ENCODE results near the gene CXCL5. TPM values are rescaled to one million over a fixed set of nuclear protein-coding genes. Genes with fewer than 3 reads are reported as not detected.

Gene CXCL5
- total and polyA plus RNA-seq, 9 donors, result 0.05 to 0.34 (median 0.12) TPM; not detected in 4

DNA sequence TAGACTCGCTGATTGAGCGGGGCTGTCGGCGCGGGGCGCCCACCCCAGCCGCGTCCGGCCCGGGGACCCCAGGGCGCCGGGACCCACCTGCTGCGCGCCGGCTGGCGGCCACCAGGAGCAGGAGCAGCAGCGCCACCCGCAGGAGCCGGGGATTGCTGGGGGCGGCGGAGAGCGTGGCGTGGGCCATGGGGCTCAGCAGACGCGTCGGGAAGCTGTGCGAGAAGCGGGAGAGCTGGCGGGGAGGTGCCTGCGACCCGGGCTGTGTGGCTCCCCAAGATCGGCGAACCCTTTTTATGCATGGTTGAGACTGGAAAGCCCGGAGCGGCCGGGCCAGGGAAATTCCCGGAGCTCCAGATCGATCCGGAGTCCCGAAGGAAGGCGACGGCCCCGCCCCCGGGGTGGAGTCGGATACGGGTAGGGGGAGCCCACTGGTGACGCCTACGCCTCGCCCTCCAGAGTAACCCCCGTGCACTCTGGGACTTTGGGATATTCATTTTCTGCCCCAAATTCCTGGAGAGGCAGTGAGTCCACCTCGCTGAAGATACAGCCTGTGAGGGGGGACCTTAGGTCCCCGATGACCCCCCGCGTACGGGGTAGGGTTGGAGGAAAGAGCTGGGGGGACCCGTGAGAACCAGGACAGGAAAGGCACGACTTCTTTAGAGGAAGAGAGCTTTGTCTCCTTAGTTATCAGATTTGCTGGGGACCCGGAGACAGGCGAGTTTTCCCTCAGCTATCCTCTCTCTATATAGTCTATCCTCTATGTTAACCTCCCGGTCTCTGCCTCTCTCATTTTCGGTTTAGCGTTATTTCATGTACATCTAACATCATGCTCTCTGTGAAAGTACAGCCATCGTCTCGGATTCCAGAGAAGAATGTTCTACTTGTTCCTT is 40.2 kb upstream of the CXCL5 start, which contains the start of gene CXCL3:
Gene CXCL3, minus strand, starts transcription at position 265 of the 890 bp plus-strand sequence. Its CDS starts 78 bp downstream, at position 187.
- Histone ChIP-seq H3K4me3 (peak within 1 kb of the TSS; percentile 43), H3K27me3 (no peaks in the 10 kb centered on the region), H3K27ac (no peak within 1 kb of the TSS), H3K36me3 (no peaks in the 10 kb centered on the region), H3K4me1 (ENCODE audit: insufficient read depth) (peaks cover 2% of the 10 kb centered on the region), H3K9me3 (no peaks in the 10 kb centered on the region)
- TF ChIP-seq, protein P1, sequence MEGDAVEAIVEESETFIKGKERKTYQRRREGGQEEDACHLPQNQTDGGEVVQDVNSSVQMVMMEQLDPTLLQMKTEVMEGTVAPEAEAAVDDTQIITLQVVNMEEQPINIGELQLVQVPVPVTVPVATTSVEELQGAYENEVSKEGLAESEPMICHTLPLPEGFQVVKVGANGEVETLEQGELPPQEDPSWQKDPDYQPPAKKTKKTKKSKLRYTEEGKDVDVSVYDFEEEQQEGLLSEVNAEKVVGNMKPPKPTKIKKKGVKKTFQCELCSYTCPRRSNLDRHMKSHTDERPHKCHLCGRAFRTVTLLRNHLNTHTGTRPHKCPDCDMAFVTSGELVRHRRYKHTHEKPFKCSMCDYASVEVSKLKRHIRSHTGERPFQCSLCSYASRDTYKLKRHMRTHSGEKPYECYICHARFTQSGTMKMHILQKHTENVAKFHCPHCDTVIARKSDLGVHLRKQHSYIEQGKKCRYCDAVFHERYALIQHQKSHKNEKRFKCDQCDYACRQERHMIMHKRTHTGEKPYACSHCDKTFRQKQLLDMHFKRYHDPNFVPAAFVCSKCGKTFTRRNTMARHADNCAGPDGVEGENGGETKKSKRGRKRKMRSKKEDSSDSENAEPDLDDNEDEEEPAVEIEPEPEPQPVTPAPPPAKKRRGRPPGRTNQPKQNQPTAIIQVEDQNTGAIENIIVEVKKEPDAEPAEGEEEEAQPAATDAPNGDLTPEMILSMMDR (IDR thresholded peaks at IDR 0.05), result peak in 1 of 3 donors; percentile 44
- TF ChIP-seq EP300 (IDR thresholded peaks at IDR 0.05), result no peak
- intact Hi-C loops (cut with DNase I), result no loop called here
- DNase-seq, result peak; percentile 26 to 62 (median 51)
- 0 to 1% (median 1%) methylated on average over 43 to 58 of the region's 64 CpGs for WGBS, 3 donors

- TF ChIP-seq, protein P1 (IDR thresholded peaks at IDR 0.05), result no peak
- TF ChIP-seq POLR2A (IDR thresholded peaks at IDR 0.05), result no peak
- TF ChIP-seq EP300 (IDR thresholded peaks at IDR 0.05), result no peak
- DNase-seq, result peak in 1 of 5 donors; percentile 15
- Histone ChIP-seq H3K4me3 (peak overlapping the region; percentile 43), H3K27ac (no peak overlapping the region), H3K4me1 (ENCODE audit: insufficient read depth) (peaks cover 2% of the 10 kb centered on the region), H3K9me3 (no peaks in the 10 kb centered on the region), H3K27me3 (no peaks in the 10 kb centered on the region), H3K36me3 (no peaks in the 10 kb centered on the region)
- WGBS, 3 donors, result 4 to 5% (median 4%) methylated on average over 17 of the region's 17 CpGs
- intact Hi-C loops (cut with DNase I), result no loop called here
Observed at GRCh38 chr4:74038086-74038424, 39.6 kb upstream of the CXCL5 start.

- Histone ChIP-seq H3K27me3 (no peaks in the 10 kb centered on the region), H3K4me3 (no peak overlapping the region), H3K4me1 (ENCODE audit: insufficient read depth) (peaks cover 2% of the 10 kb centered on the region), H3K36me3 (no peaks in the 10 kb centered on the region), H3K27ac (no peak overlapping the region), H3K9me3 (no peaks in the 10 kb centered on the region)
- WGBS, 3 donors, result 51 to 62% (median 61%) methylated on average over 4 of the region's 4 CpGs
- DNase-seq, result no peak
- intact Hi-C loops (cut with DNase I), result no loop called here
- TF ChIP-seq EP300 (IDR thresholded peaks at IDR 0.05), result no peak
- TF ChIP-seq, protein P1 (IDR thresholded peaks at IDR 0.05), result no peak
- TF ChIP-seq POLR2A (IDR thresholded peaks at IDR 0.05), result no peak
Observed at GRCh38 chr4:74037076-74037955, 38.8 kb upstream of the CXCL5 start.

DNA sequence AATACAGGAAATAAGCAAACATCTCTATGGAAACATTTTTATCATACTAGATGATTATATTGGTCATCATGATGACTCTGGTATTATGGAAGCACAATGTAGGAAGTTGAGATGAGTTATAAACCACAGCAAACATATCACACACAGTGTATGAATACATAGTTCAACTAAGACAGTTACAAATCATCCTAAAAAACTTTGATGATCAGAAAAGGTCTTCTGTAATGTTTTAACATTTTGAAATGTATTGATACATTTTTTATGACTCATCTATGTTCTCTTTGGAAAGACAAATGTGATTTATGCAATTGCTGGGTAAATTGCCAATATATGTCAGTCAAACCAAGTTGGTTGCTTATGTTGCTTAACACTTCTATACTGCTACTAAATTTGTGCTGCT is 35.3 kb upstream of the CXCL5 start:
- Histone ChIP-seq H3K36me3 (no peaks in the 10 kb centered on the region), H3K4me1 (ENCODE audit: insufficient read depth) (peaks cover 2% of the 10 kb centered on the region), H3K27ac (no peak overlapping the region), H3K9me3 (no peaks in the 10 kb centered on the region), H3K4me3 (no peak overlapping the region), H3K27me3 (no peaks in the 10 kb centered on the region)
- intact Hi-C loops (cut with DNase I), result no loop called here
- TF ChIP-seq EP300 (IDR thresholded peaks at IDR 0.05) (no peak), POLR2A (IDR thresholded peaks at IDR 0.05) (no peak)
- TF ChIP-seq, protein P1 (IDR thresholded peaks at IDR 0.05), result no peak
- DNase-seq, result no peak
